GM12872 (cell line): ENCODE data around the gene NR1I2.

Experiments used
- CTCF ChIP-seq: IDR thresholded peaks from 3 replicates; pipeline ENCODE4 v1.5.1; 2011; ENCODE audit warnings: low read depth, mild to moderate bottlenecking, low read length, moderate library complexity; ENCODE audit not compliant: insufficient read depth

NR1I2 gene

DNA sequence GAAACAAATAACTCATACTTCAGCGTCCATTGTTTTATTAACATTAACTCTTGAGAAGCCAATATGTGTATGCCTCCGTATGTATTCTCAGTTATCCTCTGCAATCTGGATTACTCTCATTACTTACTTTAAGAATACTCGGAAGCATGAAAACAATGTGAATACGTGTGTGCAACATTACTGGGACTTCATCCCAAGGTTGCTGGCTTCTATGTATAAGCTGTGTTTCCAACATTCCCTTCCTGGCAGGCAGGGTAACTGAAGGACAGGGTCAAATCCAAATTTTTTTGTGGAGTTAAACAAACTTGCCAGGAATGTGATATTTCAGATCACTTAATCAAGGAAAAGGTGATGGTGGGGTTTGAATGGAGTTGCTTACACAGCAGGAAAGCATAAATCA, 34.5 kb upstream of the NR1I2 start:
- TF ChIP-seq CTCF, result no peak

DNA sequence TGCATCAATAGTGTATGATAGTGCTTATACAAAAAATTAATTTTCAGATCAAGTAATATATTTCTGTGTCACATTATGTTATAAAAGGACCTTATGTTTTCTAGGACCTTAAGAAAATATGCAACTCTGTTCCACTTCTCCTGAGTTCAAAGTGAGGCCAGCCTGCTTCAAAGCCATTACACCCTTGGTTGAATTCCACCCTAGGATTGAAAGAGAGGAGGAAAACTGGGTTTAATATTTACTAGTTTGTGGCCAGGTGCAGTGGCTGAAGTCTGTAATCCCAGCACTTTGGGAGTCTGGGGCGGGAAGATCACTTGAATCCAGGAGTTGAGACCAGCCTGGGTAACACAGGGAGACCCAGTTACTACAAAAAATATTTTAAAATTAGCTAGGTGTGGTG, 32.9 kb upstream of the NR1I2 start:
- no peak for TF ChIP-seq CTCF

DNA sequence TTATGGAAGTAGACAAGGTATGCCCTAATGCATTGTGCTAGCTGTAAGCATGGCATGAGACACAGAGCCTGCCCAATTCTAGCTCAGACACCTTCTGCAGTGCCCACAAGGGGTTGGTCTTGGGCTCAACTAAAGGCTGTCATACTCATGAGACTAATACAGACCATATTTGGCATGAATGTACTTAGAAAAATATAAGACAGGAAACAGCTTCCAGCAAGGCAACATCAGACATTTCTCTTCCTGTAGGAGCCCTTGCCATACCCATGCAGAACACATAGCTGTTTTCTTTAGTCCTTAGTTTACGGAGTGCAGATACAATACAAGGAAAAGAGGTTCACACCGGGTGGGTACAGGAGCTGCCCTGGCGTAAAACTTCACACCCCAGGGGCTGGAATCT, 30.5 kb upstream of the NR1I2 start:
- no peak for TF ChIP-seq CTCF

- no peak for TF ChIP-seq CTCF
Observed at GRCh38 chr3:119759962-119760361, 21.9 kb upstream of the NR1I2 start.

DNA sequence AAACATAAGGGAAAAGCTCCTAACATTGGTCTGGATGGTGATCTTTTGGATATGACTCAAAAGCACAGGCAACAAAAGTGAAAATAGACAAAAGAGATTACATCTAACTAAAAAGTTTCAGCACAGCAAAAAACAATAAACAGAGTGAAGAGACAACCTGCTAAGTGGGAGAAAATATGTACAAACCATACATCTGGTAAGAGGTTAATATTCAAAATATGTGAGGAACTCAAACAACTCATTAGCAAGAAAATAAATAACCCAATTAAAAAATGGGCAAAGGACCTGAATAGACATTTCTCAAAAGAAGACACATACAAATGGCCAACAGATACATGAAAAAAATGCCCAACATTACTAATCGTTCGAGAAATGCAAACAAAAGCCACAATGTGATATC, 19.0 kb upstream of the NR1I2 start:
- TF ChIP-seq CTCF, result no peak

DNA sequence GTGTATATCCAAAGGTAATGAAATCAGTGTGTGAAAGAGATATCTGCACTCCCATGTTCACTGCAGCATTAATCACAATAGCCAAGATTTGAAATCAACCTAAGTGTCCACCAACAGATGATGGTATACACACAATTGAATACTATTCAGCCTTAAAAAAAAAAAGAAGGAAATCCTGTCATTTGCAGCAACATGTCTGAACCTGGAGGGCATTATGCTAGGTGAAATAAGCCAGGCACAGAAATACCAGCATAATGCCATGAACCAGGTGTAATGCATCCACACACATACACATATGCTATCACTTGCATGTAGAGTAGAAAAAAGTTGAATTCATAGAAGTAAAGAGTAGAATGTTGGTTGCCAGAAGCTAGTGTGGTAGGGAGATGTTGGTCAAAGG, 18.4 kb upstream of the NR1I2 start:
- TF ChIP-seq CTCF, result no peak

DNA sequence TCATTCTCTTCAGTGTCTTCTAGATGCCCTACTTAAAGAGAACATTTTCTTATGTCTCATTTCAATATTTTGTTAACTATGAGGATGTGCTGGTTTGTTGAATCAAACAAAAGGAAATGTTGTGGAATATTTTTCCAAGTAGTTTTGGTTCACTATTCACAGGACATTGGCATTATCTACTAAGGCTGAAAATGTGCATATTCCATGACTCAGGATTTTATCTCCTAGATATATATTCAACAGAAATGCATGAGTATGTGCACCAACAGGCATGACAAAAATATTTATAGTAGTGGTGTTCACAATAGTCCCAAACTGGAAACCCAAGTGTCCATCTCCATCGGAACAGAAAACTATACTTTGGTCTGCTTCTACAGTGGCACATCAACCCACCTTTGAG, 16.7 kb upstream of the NR1I2 start:
- no peak for TF ChIP-seq CTCF
